ENCODE results near the gene ZFYVE9.

DNA sequence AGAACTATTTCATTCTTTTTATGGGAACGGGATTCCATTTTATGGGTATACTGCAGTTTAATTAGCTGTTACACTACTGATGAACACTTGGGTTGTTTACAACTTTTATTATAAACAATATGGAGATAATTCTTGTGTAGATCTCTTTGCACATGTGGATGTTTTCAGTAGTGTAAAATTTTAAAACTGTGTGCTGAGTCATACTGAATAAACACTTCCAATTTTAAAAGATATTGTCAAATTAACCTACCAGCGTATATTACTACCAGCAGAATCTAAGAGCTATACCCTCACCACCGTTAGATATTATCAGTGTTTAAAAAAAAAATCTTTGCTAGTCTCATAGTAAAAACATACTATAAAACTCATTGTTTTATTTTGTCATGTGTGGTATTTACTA, 118.0 kb downstream of the ZFYVE9 start:
- TF ChIP-seq, protein P1, sequence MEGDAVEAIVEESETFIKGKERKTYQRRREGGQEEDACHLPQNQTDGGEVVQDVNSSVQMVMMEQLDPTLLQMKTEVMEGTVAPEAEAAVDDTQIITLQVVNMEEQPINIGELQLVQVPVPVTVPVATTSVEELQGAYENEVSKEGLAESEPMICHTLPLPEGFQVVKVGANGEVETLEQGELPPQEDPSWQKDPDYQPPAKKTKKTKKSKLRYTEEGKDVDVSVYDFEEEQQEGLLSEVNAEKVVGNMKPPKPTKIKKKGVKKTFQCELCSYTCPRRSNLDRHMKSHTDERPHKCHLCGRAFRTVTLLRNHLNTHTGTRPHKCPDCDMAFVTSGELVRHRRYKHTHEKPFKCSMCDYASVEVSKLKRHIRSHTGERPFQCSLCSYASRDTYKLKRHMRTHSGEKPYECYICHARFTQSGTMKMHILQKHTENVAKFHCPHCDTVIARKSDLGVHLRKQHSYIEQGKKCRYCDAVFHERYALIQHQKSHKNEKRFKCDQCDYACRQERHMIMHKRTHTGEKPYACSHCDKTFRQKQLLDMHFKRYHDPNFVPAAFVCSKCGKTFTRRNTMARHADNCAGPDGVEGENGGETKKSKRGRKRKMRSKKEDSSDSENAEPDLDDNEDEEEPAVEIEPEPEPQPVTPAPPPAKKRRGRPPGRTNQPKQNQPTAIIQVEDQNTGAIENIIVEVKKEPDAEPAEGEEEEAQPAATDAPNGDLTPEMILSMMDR (IDR thresholded peaks at IDR 0.05; ENCODE audit: borderline replicate concordance, extremely low read depth, low read length, poor library complexity, severe bottlenecking) = no peak
- no peak for TF ChIP-seq EZH2 (IDR thresholded peaks at IDR 0.05; ENCODE audit: borderline replicate concordance, low read depth, low read length, severe bottlenecking)

Measured in DND-41 (cell line).